GM23248 (cell line): ENCODE measurements around the gene TMEM107. TPM values are rescaled to one million over a fixed set of nuclear protein-coding genes. Genes with fewer than 3 reads are reported as not detected.

Experiments
- DNase-seq: peaks from one replicate; pipeline ENCODE4 v3.0.0-alpha.2; 2015
- H2AFZ ChIP-seq: fragments of 200-600 bp; sonication (generic); 2 replicates; pipeline ENCODE4 v1.6.1; 2016; ENCODE audit warnings: antibody characterized with exemption
- H3F3A ChIP-seq: fragments of 200-600 bp; sonication (generic); 2 replicates; pipeline ENCODE4 v1.6.1; 2016; ENCODE audit warnings: mild to moderate bottlenecking, antibody characterized with exemption, mixed run types; ENCODE audit not compliant: insufficient read depth
- H3K27ac ChIP-seq: fragments of 200-600 bp; sonication (generic); 2 replicates; pipeline ENCODE4 v1.5.1; 2016; ENCODE audit warnings: mild to moderate bottlenecking
- H3K27me3 ChIP-seq: fragments of 200-600 bp; sonication (generic); replicated peaks from 2 replicates; pipeline ENCODE4 v1.6.1; 2016; ENCODE audit warnings: mild to moderate bottlenecking; ENCODE audit not compliant: insufficient read depth
- H3K36me3 ChIP-seq: fragments of 200-600 bp; sonication (generic); 2 replicates; pipeline ENCODE4 v1.6.1; 2016; ENCODE audit warnings: low read depth, mild to moderate bottlenecking
- H3K4me1 ChIP-seq: fragments of 200-600 bp; sonication (generic); 2 replicates; pipeline ENCODE4 v1.6.1; 2016; ENCODE audit warnings: mild to moderate bottlenecking; ENCODE audit not compliant: insufficient read depth
- H3K4me2 ChIP-seq: fragments of 200-600 bp; sonication (generic); one replicate; pipeline ENCODE4 v1.6.1; 2016; ENCODE audit warnings: mild to moderate bottlenecking; ENCODE audit not compliant: unreplicated experiment
- H3K4me3 ChIP-seq: fragments of 200-600 bp; sonication (generic); 2 replicates; pipeline ENCODE4 v1.5.1; 2016; ENCODE audit warnings: mild to moderate bottlenecking
- H3K79me2 ChIP-seq: fragments of 200-600 bp; sonication (generic); 2 replicates; pipeline ENCODE4 v1.6.1; 2016; ENCODE audit warnings: mild to moderate bottlenecking; ENCODE audit not compliant: insufficient read depth
- H3K9ac ChIP-seq: fragments of 200-600 bp; sonication (generic); 2 replicates; pipeline ENCODE4 v1.6.1; 2016; ENCODE audit warnings: mild to moderate bottlenecking
- H3K9me2 ChIP-seq: fragments of 200-600 bp; sonication (generic); 2 replicates; pipeline ENCODE4 v1.6.1; 2016; ENCODE audit warnings: mixed run types, mild to moderate bottlenecking, moderate library complexity; ENCODE audit not compliant: insufficient read depth
- H3K9me3 ChIP-seq: fragments of 200-600 bp; sonication (generic); one replicate; pipeline ENCODE4 v1.6.1; 2017; ENCODE audit warnings: low read depth
- H4K20me1 ChIP-seq: fragments of 200-600 bp; sonication (generic); 2 replicates; pipeline ENCODE4 v1.6.0; 2016; ENCODE audit not compliant: insufficient read depth
- EZH2 ChIP-seq: fragments of 200-600 bp; sonication (generic); IDR thresholded peaks from 2 replicates; pipeline ENCODE4 v1.6.1; 2018; ENCODE audit warnings: antibody characterized with exemption, mild to moderate bottlenecking; ENCODE audit not compliant: insufficient read depth, poor library complexity, severe bottlenecking
- EZH2phosphoT487 ChIP-seq: fragments of 200-600 bp; sonication (generic); IDR thresholded peaks from 2 replicates; pipeline ENCODE4 v1.6.1; 2018; ENCODE audit warnings: antibody characterized with exemption, moderate library complexity, mild to moderate bottlenecking, low read depth; ENCODE audit not compliant: insufficient read depth
- WGBS, 2 experiments: methylation state at CpG; one replicate each; pipeline ENCODE4 v1.1.6; 2015 to 2017; ENCODE audit warnings: low lambda C conversion rate in 2 of 2, low coverage in 1 of 2; ENCODE audit errors: missing lambda C conversion rate in 2 of 2; 5-methylcytosine and 5-hydroxymethylcytosine counted together
- in situ Hi-C: fragments of 300-500 bp; cut with MboI; formaldehyde crosslinking; loops from 2 replicates; pipeline ENCODE4 v1.15.0; 2020
- polyA plus RNA-seq: library from polyadenylated mRNA; unstranded; fragments of >200 nt; fragmentation: Nextera tagmentation; extraction: Ambion mirVana; gene quantifications from 2 replicates; pipeline ENCODE4 v1.2.1, GENCODE V29; 2016
- total RNA-seq: library from RNA; depleted of rRNA; stranded (reverse); fragments of >200 nt; shearing (Covaris generic); gene quantifications from 2 replicates; pipeline ENCODE4 v1.2.3, GENCODE V29; 2014

The TMEM107 gene
- total and polyA plus RNA-seq, 2 experiments from 2014 or later, result 11.6 to 20.9 TPM

GRCh38 chr17:8189041-8189710 is 13.0 kb upstream of the TMEM107 start:
- Histone ChIP-seq H3K79me2 (peaks cover 11% of the 10 kb centered on the region; the same call in 1 of the 2 replicates), H3K36me3 (no peaks in the 10 kb centered on the region), H3K27ac (peak overlapping the region; percentile 80), H4K20me1 (no peaks in the 10 kb centered on the region), H3F3A (peaks cover 19% of the 10 kb centered on the region), H2AFZ (peak overlapping the region; percentile 80), H3K4me2 (peak overlapping the region; percentile 64), H3K4me1 (peaks cover 10% of the 10 kb centered on the region), H3K9me3 (no peaks in the 10 kb centered on the region), H3K9me2 (no peaks in the 10 kb centered on the region), H3K4me3 (peak overlapping the region; percentile 84), H3K9ac (peak overlapping the region; percentile 83), H3K27me3 (no peaks in the 10 kb centered on the region)
- in situ Hi-C loops, result no loop called here
- WGBS, 2 experiments, result 4 to 6% methylated on average over 59 to 62 of the region's 67 CpGs
- TF ChIP-seq EZH2phosphoT487 (no peak), EZH2 (no peak)
- DNase-seq, result peak; percentile 69

- in situ Hi-C loops, result no loop called here
- Histone ChIP-seq H3K9me2 (no peaks in the 10 kb centered on the region), H3K27me3 (no peaks in the 10 kb centered on the region), H2AFZ (no peak overlapping the region), H3K36me3 (no peaks in the 10 kb centered on the region), H3K4me3 (peak overlapping the region; percentile 84), H3F3A (peaks cover 19% of the 10 kb centered on the region), H3K9me3 (no peaks in the 10 kb centered on the region), H3K4me1 (peaks cover 10% of the 10 kb centered on the region), H3K79me2 (peaks cover 11% of the 10 kb centered on the region; the same call in 1 of the 2 replicates), H3K4me2 (peak overlapping the region; percentile 64), H3K27ac (peak overlapping the region; percentile 80), H4K20me1 (no peaks in the 10 kb centered on the region), H3K9ac (peak overlapping the region; percentile 83)
- DNase-seq, result no peak
- WGBS, 2 experiments, result 51 to 56% methylated on average over 12 of the region's 12 CpGs
- TF ChIP-seq EZH2 (no peak), EZH2phosphoT487 (no peak)
Observed at GRCh38 chr17:8188263-8188839, 12.2 kb upstream of the TMEM107 start.

- Histone ChIP-seq H3K27ac (peak overlapping the region; percentile 86), H3K4me1 (peaks cover 10% of the 10 kb centered on the region), H3K36me3 (no peaks in the 10 kb centered on the region), H3F3A (peaks cover 19% of the 10 kb centered on the region), H2AFZ (no peak overlapping the region), H3K9ac (peak overlapping the region; percentile 83), H4K20me1 (no peaks in the 10 kb centered on the region), H3K79me2 (peaks cover 11% of the 10 kb centered on the region; the same call in 1 of the 2 replicates), H3K9me3 (no peaks in the 10 kb centered on the region), H3K9me2 (no peaks in the 10 kb centered on the region), H3K27me3 (no peaks in the 10 kb centered on the region), H3K4me2 (peak overlapping the region; percentile 81), H3K4me3 (peak overlapping the region; percentile 98)
- TF ChIP-seq EZH2phosphoT487 (no peak), EZH2 (no peak)
- WGBS, 2 experiments, result 2% methylated on average over 25 of the region's 25 CpGs
- DNase-seq, result peak; percentile 99
- in situ Hi-C loops, result no loop called here
Observed at GRCh38 chr17:8187517-8188262, 11.5 kb upstream of the TMEM107 start.

GRCh38 chr17:8186787-8187516 is 10.8 kb upstream of the TMEM107 start:
- Histone ChIP-seq H3F3A (peaks cover 19% of the 10 kb centered on the region), H3K79me2 (peaks cover 11% of the 10 kb centered on the region; the same call in 1 of the 2 replicates), H3K27ac (peak overlapping the region; percentile 86), H3K9ac (peak overlapping the region; percentile 78), H3K4me1 (peaks cover 10% of the 10 kb centered on the region), H3K9me3 (no peaks in the 10 kb centered on the region), H3K4me2 (peak overlapping the region; percentile 85), H3K27me3 (no peaks in the 10 kb centered on the region), H3K4me3 (peak overlapping the region; percentile 98), H4K20me1 (no peaks in the 10 kb centered on the region), H2AFZ (peak overlapping the region; percentile 97), H3K9me2 (no peaks in the 10 kb centered on the region), H3K36me3 (no peaks in the 10 kb centered on the region)
- DNase-seq, result peak; percentile 94
- 1 to 2% methylated on average over 32 of the region's 32 CpGs for WGBS, 2 experiments
- in situ Hi-C loops, result no loop called here
- TF ChIP-seq EZH2phosphoT487 (no peak), EZH2 (no peak)
